ENCODE measurements around the gene ENTPD2. TPM values are rescaled to one million over a fixed set of nuclear protein-coding genes. Genes with fewer than 3 reads are reported as not detected.

Gene ENTPD2
- total RNA-seq, 1 donor from 2014 or later = 0.41 TPM

DNA sequence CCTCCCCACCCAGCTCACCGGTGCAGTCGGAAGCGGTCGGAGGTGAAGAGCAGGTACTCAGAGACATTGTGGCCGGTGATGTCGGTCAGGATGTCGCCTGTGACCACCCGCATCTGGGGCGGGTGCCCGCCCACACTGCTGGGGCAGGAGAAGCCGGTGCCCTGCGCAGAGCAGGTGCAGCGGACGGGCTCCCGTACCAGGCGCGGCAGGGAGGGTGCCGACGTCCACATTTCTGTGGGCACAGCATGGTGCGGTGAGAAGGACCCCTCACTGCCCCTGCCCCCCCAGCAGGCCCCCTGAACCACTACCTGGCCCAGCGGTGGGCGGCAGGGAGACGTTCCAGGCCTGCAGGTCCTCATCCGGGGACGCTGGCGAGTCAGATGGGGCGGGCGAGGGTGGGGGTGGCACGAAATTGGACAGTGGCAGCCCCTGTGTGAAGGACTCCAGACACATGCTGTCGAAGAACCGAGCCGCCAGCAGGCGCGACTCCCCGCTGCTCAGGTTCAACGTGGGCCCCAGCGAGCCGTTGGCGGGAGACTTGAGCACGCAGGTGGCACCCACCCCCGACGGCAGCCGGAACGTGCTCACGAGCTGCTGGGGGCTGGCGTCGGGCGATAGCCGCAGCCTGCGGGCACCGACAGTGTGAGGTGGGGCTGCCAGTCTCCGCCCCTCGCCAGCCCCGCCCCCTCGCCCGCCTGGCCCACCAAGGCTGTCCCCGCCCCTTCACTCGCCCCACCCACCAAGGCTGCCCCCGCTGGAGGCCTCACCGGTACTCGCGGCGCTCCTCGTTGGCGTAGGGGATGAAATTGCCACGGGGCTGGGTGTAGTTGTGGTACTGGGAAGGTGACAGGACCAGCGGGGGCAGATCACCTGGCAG, 40.9 kb downstream of the ENTPD2 start:
- Histone ChIP-seq H3K27me3 (no peaks in the 10 kb centered on the region), H3K36me3 (peaks cover 11% of the 10 kb centered on the region), H3K9me3 (no peaks in the 10 kb centered on the region), H3K27ac (no peak overlapping the region), H3K4me1 (no peaks in the 10 kb centered on the region), H3K4me3 (no peak overlapping the region)
- TF ChIP-seq, protein P1, sequence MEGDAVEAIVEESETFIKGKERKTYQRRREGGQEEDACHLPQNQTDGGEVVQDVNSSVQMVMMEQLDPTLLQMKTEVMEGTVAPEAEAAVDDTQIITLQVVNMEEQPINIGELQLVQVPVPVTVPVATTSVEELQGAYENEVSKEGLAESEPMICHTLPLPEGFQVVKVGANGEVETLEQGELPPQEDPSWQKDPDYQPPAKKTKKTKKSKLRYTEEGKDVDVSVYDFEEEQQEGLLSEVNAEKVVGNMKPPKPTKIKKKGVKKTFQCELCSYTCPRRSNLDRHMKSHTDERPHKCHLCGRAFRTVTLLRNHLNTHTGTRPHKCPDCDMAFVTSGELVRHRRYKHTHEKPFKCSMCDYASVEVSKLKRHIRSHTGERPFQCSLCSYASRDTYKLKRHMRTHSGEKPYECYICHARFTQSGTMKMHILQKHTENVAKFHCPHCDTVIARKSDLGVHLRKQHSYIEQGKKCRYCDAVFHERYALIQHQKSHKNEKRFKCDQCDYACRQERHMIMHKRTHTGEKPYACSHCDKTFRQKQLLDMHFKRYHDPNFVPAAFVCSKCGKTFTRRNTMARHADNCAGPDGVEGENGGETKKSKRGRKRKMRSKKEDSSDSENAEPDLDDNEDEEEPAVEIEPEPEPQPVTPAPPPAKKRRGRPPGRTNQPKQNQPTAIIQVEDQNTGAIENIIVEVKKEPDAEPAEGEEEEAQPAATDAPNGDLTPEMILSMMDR (IDR thresholded peaks at IDR 0.05) = no peak
- ATAC-seq (no peak), DNase-seq (no peak)
- intact Hi-C loops (cut with DNase I) = no loop called here

DNA sequence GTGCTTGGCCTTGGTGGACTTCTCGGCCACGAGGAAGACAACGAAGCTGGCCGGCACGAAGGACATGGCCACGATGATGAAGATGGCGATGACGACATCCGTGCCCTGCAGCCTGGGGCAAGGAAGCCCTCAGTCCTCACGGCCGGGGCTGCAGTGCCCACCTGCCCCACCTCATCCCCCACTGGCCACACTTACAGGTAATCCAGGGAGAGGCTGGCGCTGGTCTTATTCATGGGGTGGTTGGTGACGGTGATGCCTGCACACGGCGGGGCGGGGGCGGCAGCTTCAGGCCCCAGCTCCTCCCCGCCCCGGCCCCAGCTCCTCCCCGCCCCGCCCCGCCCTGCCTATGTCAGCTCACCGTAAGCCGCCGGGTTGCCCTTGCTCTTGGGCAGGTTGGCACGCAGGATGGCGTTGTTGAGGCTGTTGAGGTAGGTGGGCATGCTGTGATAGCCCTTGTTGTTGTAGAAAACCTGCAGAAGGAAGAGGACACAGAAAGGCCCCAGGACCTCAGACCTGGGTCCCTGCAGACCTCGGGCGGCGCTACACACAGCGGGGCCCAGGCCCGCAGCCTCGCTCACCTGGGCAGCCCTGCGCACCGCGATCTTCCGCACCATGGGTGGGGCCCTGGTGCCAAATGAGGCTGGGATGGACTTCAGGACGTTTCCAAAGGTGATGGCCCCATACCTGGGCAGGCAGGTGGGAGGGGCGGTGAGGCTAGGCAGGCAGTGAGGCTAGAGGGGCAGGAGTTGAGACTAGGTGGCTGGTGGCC, 41.8 kb downstream of the ENTPD2 start:
- TF ChIP-seq, protein P1 (IDR thresholded peaks at IDR 0.05) = no peak
- no peak for DNase-seq

DNA sequence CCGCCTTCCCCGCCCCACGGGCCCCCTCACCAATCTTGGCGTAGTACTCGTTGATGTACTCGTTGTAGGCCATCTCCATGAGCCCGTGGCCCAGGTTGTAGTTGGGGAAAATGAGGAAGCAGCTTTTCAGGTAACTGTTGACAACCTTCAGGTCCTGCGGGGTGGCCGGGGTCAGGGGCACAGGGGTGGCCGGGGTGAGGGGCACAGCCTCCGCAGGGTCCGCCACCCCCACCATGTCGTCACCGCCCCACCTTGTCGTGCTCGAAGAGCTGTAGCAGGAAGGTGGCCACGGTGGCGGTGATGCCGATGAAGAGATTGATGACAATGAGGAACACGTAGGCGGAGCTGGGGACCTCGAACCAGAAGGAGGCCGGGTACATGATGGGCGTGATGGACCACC, 42.7 kb downstream of the ENTPD2 start:
- DNase-seq = no peak
- Histone ChIP-seq H3K27ac (no peak overlapping the region), H3K36me3 (peaks cover 8% of the 10 kb centered on the region), H3K4me1 (peaks cover 5% of the 10 kb centered on the region), H3K27me3 (no peaks in the 10 kb centered on the region), H3K4me3 (no peak overlapping the region), H3K9me3 (no peaks in the 10 kb centered on the region)
- TF ChIP-seq, protein P1 (IDR thresholded peaks at IDR 0.05) = no peak
- intact Hi-C loops (cut with DNase I) = no loop called here
- no peak for ATAC-seq

More for the DNA sequence above, 41.8 kb downstream of the ENTPD2 start:
- Histone ChIP-seq H3K36me3 (peaks cover 11% of the 10 kb centered on the region), H3K27ac (no peak overlapping the region), H3K9me3 (no peaks in the 10 kb centered on the region), H3K4me1 (peaks cover 4% of the 10 kb centered on the region), H3K4me3 (no peak overlapping the region), H3K27me3 (no peaks in the 10 kb centered on the region)
- intact Hi-C loops (cut with DNase I) = no loop called here
- no peak for ATAC-seq

DNA sequence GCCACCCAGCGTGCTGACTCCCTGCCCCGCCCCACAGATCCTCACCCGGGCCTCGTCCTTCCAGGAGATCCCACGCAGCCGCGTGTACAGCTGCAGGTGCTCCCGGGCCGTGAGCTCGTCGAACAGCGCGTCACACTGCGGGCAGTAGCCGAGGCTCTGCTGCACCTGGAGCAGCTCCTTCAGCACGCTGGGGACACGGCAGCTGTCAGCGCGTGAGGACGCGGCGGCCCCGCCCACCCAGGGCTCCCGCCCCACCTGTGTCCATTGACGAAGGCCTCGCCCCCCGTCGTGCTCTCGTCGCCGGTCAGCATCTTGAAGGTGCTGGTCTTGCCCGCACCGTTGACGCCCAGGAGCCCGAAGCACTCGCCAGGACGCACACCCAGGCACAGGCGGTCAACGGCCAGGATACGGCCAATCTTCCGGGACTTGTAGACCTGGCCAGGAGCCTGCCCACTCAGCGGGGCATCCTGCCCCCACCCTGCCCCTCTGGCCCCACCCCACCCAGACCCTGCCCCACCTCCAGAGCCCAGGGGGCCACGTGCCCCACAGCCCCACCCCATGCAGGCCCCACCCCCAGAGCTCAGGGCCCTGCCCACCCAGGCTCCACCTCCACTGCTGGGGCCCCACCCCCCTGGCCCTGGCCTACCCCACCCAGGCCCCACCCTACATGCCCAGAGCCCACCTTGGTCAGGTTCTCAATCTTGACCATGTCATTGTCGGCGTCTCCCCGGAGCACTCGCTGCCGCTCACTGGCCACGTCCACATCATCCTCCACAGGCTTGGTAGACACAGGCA, 43.7 kb downstream of the ENTPD2 start:
- DNase-seq = no peak

DNA sequence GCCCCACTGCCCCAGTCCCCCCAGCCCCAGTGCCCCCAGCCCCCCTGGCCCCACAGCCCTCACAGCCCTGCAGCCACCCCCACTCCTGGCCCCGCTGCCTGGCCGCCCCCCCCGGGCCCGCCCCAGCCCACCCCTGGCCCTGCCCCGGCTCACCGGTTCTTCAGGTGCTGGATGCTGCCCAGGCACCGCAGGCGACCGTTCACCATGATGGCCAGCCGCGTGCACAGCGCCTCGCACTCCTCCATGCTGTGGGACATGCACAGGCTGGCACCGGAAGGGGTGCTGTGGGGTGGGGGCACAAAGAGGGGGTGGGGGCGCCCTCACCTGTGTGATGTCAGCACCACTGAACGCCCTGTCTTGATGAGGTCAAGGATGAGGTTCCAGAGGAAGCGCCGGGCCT, 44.6 kb downstream of the ENTPD2 start:
- no peak for DNase-seq
- Histone ChIP-seq H3K4me1 (peaks cover 5% of the 10 kb centered on the region), H3K4me3 (no peak overlapping the region), H3K27ac (no peak overlapping the region), H3K36me3 (no peaks in the 10 kb centered on the region), H3K27me3 (no peaks in the 10 kb centered on the region), H3K9me3 (no peaks in the 10 kb centered on the region)
- TF ChIP-seq, protein P1 (IDR thresholded peaks at IDR 0.05) = no peak
- intact Hi-C loops (cut with DNase I) = no loop called here
- no peak for ATAC-seq

More for the DNA sequence above, 43.7 kb downstream of the ENTPD2 start:
- Histone ChIP-seq H3K9me3 (no peaks in the 10 kb centered on the region), H3K27ac (no peak overlapping the region), H3K36me3 (no peaks in the 10 kb centered on the region), H3K4me1 (peaks cover 5% of the 10 kb centered on the region), H3K27me3 (no peaks in the 10 kb centered on the region), H3K4me3 (no peak overlapping the region)
- intact Hi-C loops (cut with DNase I) = no loop called here
- ATAC-seq = no peak
- TF ChIP-seq, protein P1 (IDR thresholded peaks at IDR 0.05) = no peak
